ENCODE measurements around the gene HOXD1. TPM values are rescaled to one million over a fixed set of nuclear protein-coding genes. Genes with fewer than 3 reads are reported as not detected.

Gene HOXD1
- total and polyA plus RNA-seq, 2 experiments from 2014 or later: not detected

GRCh38 chr2:176147800-176148496, 40.5 kb upstream of the HOXD1 start:
- no peak for TF ChIP-seq CTCF (IDR thresholded peaks at IDR 0.05; ENCODE audit: low read depth, low read length)
- Histone ChIP-seq H3K27ac (no peak overlapping the region), H3K4me1 (ENCODE audit: low read depth) (no peaks in the 10 kb centered on the region), H3K4me3 (no peak overlapping the region), H3K36me3 (no peaks in the 10 kb centered on the region), H3K27me3 (peaks cover 100% of the 10 kb centered on the region), H3K9me3 (ENCODE audit: low read depth) (no peaks in the 10 kb centered on the region)
- no peak for DNase-seq (ENCODE audit: low read depth in 1 of 2, low spot score in 1 of 2)

GRCh38 chr2:176148751-176149421, 39.6 kb upstream of the HOXD1 start:
- H3K4me1 ChIP-seq (ENCODE audit: low read depth): no peaks in the 10 kb centered on the region
- no peak for TF ChIP-seq CTCF (IDR thresholded peaks at IDR 0.05; ENCODE audit: low read depth, low read length)
- no peak for DNase-seq (ENCODE audit: low read depth in 1 of 2, low spot score in 1 of 2)

GRCh38 chr2:176149481-176149938, 39.0 kb upstream of the HOXD1 start:
- no peak overlapping the region for H3K4me3 ChIP-seq
- H3K36me3 ChIP-seq: no peaks in the 10 kb centered on the region
- H3K9me3 ChIP-seq (ENCODE audit: low read depth): no peaks in the 10 kb centered on the region
- H3K27me3 ChIP-seq: peaks cover 100% of the 10 kb centered on the region
- no peak for DNase-seq (ENCODE audit: low read depth in 1 of 2, low spot score in 1 of 2)
- no peak for TF ChIP-seq CTCF (IDR thresholded peaks at IDR 0.05; ENCODE audit: low read depth, low read length)
- H3K27ac ChIP-seq: no peak overlapping the region
- H3K4me1 ChIP-seq (ENCODE audit: low read depth): no peaks in the 10 kb centered on the region

More at GRCh38 chr2:176148751-176149421, 39.6 kb upstream of the HOXD1 start:
- Histone ChIP-seq H3K9me3 (ENCODE audit: low read depth) (no peaks in the 10 kb centered on the region), H3K27me3 (peaks cover 100% of the 10 kb centered on the region), H3K4me3 (no peak overlapping the region), H3K36me3 (no peaks in the 10 kb centered on the region), H3K27ac (no peak overlapping the region)

GRCh38 chr2:176149939-176150583, 38.4 kb upstream of the HOXD1 start:
- no peak for TF ChIP-seq CTCF (IDR thresholded peaks at IDR 0.05; ENCODE audit: low read depth, low read length)
- Histone ChIP-seq H3K27me3 (peaks cover 100% of the 10 kb centered on the region), H3K36me3 (no peaks in the 10 kb centered on the region), H3K4me3 (no peak overlapping the region), H3K9me3 (ENCODE audit: low read depth) (no peaks in the 10 kb centered on the region), H3K27ac (no peak overlapping the region), H3K4me1 (ENCODE audit: low read depth) (no peaks in the 10 kb centered on the region)
- DNase-seq (ENCODE audit: low read depth in 1 of 2, low spot score in 1 of 2): no peak

GRCh38 chr2:176150584-176151441, 37.7 kb upstream of the HOXD1 start:
- Histone ChIP-seq H3K9me3 (ENCODE audit: low read depth) (peaks cover under 1% of the 10 kb centered on the region), H3K27ac (no peak overlapping the region), H3K36me3 (no peaks in the 10 kb centered on the region), H3K27me3 (peaks cover 100% of the 10 kb centered on the region), H3K4me1 (ENCODE audit: low read depth) (no peaks in the 10 kb centered on the region), H3K4me3 (no peak overlapping the region)
- no peak for DNase-seq (ENCODE audit: low read depth in 1 of 2, low spot score in 1 of 2)
- no peak for TF ChIP-seq CTCF (IDR thresholded peaks at IDR 0.05; ENCODE audit: low read depth, low read length)

Measured in cardiac muscle cell (in vitro differentiated cells and primary cell).